Motor neuron (in vitro differentiated cells): Measurements from ENCODE around the gene BICC1. TPM values are rescaled to one million over a fixed set of nuclear protein-coding genes. Genes with fewer than 3 reads are reported as not detected.

Experiments used
- ATAC-seq, 8 experiments: fragments of 200-7000 bp; cut with Tn5 transposase; replicated peaks in 6 of 8; 2 replicates each; pipeline ENCODE4 v1.8.0; 2021; ENCODE audit warnings: mild to moderate bottlenecking in 8 of 8, moderate library complexity in 8 of 8
- H3K27ac ChIP-seq, 2 donors: fragments of 250-450 bp; sonication (Bioruptor Pico); 2 replicates each; pipeline ENCODE4 v1.9.0; 2021; ENCODE audit warnings: antibody characterized with exemption in 2 of 2, mild to moderate bottlenecking in 2 of 2, moderate library complexity in 1 of 2
- H3K4me1 ChIP-seq, 2 donors: fragments of 250-450 bp; sonication (Bioruptor Pico); replicated peaks in 1 of 2; 2 replicates each; pipeline ENCODE4 v1.6.1; 2021; ENCODE audit warnings: antibody characterized with exemption in 2 of 2, mild to moderate bottlenecking in 2 of 2, moderate library complexity in 1 of 2
- H3K4me3 ChIP-seq, 5 donors: fragments of 250-450 bp; sonication (Bioruptor Pico); 2 replicates each; pipeline ENCODE4 v1.9.0; 2021; ENCODE audit warnings: antibody characterized with exemption in 5 of 5, mild to moderate bottlenecking in 5 of 5, moderate library complexity in 4 of 5
- WGBS, 10 experiments: fragments of 450-650 bp; shearing (Covaris generic); methylation state at CpG; one replicate each; pipeline ENCODE4 v1.0.0; 2022; 5-methylcytosine and 5-hydroxymethylcytosine counted together
- in situ Hi-C, 9 experiments: fragments of 400-800 bp; cut with MboI; loops; one replicate each; pipeline ENCODE4 v1.15.0; 2021; ENCODE audit warnings: low sequenced_read_pairs in 9 of 9, low pct_unique_long_range_greater_than_20kb in 2 of 9; ENCODE audit not compliant: unreplicated experiment in 9 of 9
- total RNA-seq, 8 experiments: library from RNA; unstranded; fragments of 300-600 nt; gene quantifications; 2 replicates each; pipeline versions ENCODE4 v1.2.3 to v1.2.4, GENCODE V29; 2022

The BICC1 gene
- total RNA-seq, 8 experiments from 2014 or later = 0.15 to 28.2 (median 3.2) TPM

DNA sequence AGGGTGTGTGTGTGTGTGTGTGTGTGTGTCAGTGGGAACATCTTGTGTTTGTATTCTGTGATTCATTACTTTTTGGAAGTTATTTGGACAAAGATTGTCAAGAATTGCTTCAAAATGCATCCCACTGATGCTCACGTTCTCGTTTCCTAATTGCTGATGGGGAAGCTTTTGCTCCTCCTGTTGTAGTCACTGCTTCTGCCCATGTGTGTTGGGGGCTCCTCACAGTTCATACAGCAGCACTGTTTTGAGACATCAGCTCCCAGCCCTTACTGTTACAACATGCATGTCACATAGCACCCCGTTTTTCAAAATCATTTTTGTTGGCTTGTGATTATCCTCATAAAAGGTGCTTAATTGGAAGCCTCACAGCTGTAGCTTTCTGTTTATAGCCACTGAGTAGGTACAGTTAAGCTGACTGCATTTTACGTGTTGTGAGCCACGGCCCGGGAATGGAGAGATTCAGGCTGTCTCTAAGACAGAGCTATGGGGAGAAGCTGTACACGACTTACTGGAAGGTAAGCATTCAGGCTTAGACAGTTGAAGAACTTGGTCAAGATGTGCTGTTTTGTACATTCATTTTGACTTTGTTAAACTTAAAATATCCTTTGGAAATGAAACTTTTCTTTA is 87.4 kb downstream of the BICC1 start:
- in situ Hi-C loops = loop anchor here in 1 of 9 experiments (25.0 kb wide), 1 partner anchor 87 kb away; no protein-coding TSS in a partner anchor

DNA sequence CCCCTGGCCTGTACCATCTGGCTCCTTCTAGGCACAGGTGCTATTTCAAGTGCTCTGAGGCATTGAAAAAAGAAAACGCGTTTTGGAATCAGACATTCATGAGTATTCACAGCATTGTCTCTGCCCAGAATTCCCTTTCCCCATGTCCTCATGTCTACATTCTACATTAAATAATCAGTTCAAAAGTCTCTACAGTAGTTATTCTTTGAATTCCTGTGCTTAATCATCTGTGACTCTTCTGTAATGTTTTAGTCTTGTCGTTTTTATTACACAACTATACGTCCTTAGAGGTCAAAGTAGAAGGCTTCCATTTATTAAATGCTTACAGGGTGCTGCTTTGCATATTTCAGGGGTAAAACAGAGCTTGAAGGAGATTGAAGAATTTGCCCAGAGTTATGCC is 95.7 kb downstream of the BICC1 start:
- in situ Hi-C loops = no loop called here
- no peak for ATAC-seq
- Histone ChIP-seq H3K27ac (no peak overlapping the region), H3K4me1 (no peaks in the 10 kb centered on the region), H3K4me3 (no peak overlapping the region)
- 8 to 100% (median 76%) methylated on average over 1 to 4 of the region's 4 CpGs; no CpG with 5 or more reads in 1 of the 10 experiments for WGBS, 10 experiments

More for the DNA sequence above, 87.4 kb downstream of the BICC1 start:
- H3K4me1 ChIP-seq = no peaks in the 10 kb centered on the region
- 48 to 100% (median 84%) methylated on average over 1 to 7 of the region's 7 CpGs; no CpG with 5 or more reads in 1 of the 10 experiments for WGBS, 10 experiments
- ATAC-seq = no peak
- H3K4me3 ChIP-seq = no peak overlapping the region
- H3K27ac ChIP-seq = no peak overlapping the region

DNA sequence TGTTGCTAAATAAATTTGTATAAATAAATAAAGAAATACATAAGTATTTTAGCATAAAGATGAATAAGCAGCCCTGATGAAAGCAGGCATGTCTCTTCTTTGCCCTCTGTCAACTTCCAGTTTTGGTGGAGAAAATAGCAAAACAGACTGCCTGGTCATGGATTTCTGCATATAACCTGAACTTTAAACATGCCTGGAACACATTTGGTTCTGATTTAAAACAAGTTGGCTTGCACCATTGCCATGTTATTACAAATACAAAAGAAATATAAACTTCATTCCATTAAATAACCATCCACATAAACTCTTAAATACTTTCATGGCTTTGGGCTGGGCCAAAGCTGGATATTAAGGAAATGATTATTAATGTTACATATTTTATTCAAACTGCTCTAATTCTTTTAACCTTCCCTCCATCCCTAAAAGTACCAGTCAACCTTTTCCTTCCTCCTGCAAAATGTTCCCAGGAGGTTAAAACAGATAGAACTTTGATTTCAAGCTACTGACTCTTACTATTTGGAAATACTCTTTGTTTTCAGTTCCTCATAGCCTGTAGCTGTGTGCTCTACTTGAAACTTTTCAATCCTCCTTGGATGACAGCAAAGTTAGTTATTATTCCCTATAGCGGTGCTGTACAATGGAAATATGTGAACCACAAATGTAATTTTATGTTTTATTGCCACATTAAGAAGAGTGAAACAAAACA is 96.3 kb downstream of the BICC1 start:
- ATAC-seq = no peak
- 36 to 100% (median 88%) methylated on average over 1 of the region's 1 CpG; no CpG with 5 or more reads in 1 of the 10 experiments for WGBS, 10 experiments
- in situ Hi-C loops = no loop called here
- no peak overlapping the region for H3K27ac ChIP-seq
- no peaks in the 10 kb centered on the region for H3K4me1 ChIP-seq
- no peak overlapping the region for H3K4me3 ChIP-seq

DNA sequence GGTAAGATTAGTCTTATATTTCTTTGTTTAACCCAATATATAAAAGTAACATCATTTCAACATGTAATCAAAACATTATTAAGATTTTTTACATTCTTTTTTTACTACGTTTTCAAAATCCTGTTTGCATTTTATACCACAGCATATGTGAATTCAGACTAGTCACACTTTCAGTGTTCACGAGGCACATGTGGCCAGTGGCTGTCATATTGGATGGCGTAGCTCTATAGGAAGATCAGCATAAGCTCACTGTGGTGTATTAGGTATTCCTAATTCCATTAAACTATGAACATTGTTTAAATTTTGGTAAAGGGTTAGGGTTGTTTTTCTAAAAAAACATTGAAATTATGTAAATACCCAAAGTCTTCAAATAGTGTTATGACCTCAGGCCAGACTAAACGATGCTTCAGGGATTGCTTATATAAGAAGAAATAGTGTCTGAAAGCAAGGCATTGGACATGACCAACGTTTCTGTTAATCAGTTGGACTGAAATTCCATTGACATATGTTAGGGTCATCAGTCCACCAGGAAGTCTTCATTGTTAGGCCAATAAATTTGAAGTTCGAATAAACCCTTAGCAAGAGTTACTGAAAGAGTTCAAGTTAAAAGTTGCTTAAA is 97.0 kb downstream of the BICC1 start:
- in situ Hi-C loops = no loop called here
- ATAC-seq = no peak
- no peak overlapping the region for H3K27ac ChIP-seq
- H3K4me1 ChIP-seq = no peaks in the 10 kb centered on the region
- no peak overlapping the region for H3K4me3 ChIP-seq
- WGBS, 10 experiments = 56 to 91% (median 81%) methylated on average over 2 to 6 of the region's 6 CpGs

DNA sequence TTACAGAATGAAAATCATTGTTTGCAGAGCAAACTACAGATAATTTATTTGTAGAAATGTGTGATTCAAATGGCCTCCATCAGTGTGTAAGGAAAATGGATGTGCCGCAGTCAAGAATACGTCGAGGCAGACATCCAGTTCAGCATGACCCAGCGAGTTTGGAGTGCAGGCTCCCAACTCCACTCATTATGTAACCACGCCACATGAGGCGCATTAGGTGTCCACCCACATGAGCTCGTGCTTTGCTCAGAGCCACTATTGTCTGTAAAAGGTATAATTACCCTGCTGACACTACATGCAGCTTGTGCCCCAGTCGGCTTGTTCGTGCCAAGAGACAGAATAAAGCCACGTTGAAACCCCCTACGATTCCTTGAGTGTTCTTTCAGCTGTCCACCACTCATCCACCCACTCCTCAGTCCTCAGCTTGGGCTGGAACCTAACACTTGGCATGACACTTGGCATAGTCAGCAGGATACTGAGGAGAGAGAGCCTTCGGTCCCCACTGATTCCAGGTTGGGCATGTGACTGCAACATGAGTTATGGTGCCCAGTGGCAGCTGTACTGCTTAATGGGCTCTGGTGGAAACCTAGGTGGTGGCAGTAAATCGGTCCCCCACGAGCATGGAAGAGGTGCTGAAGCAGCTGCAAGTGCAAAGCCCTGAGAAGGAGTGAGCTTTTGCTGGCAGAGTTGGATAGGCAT is 102.7 kb downstream of the BICC1 start:
- Histone ChIP-seq H3K27ac (no peak overlapping the region), H3K4me3 (no peak overlapping the region), H3K4me1 (no peaks in the 10 kb centered on the region)
- in situ Hi-C loops = no loop called here
- 82 to 100% (median 92%) methylated on average over 2 to 11 of the region's 14 CpGs; no CpG with 5 or more reads in 1 of the 10 experiments for WGBS, 10 experiments
- no peak for ATAC-seq

DNA sequence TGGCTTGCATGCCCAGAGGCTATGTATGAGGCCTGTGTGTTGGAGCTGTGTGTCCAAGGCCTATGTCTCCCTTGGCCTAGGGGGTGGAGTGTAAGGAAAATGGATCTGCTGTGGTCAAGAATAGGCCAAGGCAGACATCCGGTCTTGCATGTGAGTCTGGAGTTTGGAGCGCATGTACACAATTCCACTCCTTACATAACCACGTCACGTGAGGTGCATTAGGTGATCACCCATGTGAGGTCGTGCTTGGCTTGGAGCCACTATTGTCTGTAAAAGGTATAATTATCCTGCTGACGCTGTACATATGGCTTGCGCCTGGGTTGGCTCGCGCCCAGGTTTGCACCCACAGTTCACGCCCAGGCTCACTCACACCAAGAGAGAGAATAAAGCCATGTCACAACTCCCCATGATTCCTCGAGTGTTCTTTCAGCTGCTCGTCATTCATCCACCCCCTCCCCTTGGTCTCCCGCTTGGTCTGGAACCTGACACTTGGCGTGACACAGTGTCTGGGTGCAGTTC is 105.5 kb downstream of the BICC1 start:
- WGBS, 10 experiments = 38 to 100% (median 94%) methylated on average over 2 to 11 of the region's 14 CpGs; no CpG with 5 or more reads in 1 of the 10 experiments
- no peak for ATAC-seq
- no peak overlapping the region for H3K4me3 ChIP-seq
- peaks cover 0 to 2% of the 10 kb centered on the region in 2 donors for H3K4me1 ChIP-seq
- in situ Hi-C loops = no loop called here
- H3K27ac ChIP-seq = no peak overlapping the region

DNA sequence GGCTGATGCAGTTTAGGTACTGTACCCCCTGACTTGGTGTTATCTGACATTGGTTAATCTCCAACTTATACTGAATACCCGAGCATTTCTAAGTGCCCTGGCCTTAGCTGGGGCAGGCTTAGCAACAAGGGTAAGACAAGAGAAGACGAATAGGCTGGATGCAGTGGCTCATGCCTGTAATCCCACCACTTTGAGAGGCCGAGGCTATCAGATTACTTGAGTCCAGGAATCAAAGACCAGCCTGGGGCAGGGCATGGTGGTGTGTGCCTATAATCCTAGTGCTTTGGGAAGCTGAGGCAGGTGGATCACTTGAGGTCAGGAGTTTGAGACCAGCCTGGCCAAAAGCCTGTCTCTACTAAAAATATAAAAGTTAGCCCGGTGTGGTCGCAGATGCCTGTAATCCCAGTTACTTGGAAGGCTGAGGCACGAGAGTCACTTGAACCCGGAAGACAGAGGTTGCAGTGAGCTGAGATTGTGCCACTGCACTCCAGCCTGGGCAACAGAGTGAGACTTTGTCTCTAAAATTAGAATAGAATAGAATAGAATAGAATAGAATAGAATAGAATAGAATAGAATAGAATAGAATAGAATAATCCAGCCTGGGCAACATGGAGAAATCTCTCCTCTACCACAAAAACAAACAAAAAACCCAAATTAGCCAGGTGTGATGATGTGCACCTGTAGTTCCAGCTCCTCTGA is 108.9 kb downstream of the BICC1 start:
- Histone ChIP-seq H3K4me1 (peaks cover 0 to 2% of the 10 kb centered on the region in 2 donors), H3K27ac (no peak overlapping the region), H3K4me3 (no peak overlapping the region)
- in situ Hi-C loops = no loop called here
- no peak for ATAC-seq
- WGBS, 10 experiments = 0 to 100% (median 78%) methylated on average over 1 to 5 of the region's 7 CpGs; no CpG with 5 or more reads in 1 of the 10 experiments

DNA sequence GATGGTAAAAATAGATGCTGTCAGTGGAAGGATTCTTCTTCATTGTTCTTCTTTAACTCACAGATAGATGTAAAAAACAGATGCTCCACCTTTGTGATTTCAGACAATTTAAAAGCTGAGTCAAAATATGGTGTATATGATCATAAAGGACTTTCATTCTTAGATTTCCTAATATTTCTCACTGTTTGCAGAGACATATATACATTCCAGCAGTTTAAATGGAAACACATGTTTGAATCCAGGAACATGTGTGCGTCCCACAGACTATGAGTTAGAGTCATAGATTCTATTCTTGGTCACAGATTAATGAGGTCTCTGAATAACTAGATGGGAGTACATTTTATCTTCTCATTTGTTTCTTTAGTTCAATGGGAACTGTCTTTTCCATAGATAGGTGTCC is 109.6 kb downstream of the BICC1 start:
- in situ Hi-C loops = no loop called here
- ATAC-seq = no peak
- no peak overlapping the region for H3K4me3 ChIP-seq
- peaks cover 0 to 2% of the 10 kb centered on the region in 2 donors for H3K4me1 ChIP-seq
- H3K27ac ChIP-seq = no peak overlapping the region
- 0 to 100% (median 20%) methylated on average over 1 of the region's 1 CpG; no CpG with 5 or more reads in 5 of the 10 experiments for WGBS, 10 experiments

DNA sequence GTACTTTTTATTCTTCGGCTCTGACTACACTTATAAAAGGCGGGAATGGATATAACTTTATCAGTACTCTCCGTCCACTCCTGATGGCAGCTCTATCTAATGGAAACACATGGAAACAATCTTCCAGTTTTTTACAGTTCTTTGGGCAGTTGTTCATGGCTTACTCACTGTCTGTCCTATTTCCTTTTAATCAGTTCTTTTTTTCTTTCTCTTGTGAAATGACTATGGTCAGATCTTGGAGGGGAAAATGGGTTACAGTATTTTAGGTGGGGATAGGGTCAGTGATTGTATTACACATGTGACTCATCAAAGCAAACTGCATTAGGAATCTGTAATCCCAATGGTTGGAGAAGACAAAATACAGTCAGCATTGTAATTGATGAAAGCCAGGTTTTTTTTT is 112.4 kb downstream of the BICC1 start:
- Histone ChIP-seq H3K4me1 (peaks cover 0 to 2% of the 10 kb centered on the region in 2 donors), H3K4me3 (no peak overlapping the region), H3K27ac (no peak overlapping the region)
- in situ Hi-C loops = loop anchor here in 2 of 9 experiments (25.0 kb wide), 1 partner anchor 88 kb away; no protein-coding TSS in a partner anchor
- no peak for ATAC-seq
- WGBS, 10 experiments = 0 to 80% (median 62%) methylated on average over 1 to 3 of the region's 3 CpGs; no CpG with 5 or more reads in 1 of the 10 experiments

DNA sequence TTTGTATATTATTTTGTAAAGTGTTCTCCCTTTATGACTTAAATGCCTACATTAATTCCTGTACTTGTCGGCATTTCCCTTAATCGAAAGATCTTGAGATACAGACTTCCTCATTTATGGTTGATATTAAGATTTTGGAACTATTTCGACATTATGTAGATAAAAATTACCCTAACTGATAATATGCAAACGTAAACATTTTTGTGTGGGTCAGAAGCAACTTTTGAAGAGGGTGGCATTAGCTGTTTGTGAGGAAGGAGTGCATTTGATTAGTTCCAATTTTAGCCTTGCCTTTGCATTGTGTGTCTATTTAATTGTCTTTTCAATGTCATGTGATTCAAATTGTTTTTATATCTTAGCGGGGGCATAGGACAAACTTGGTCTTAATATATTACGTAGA is 114.7 kb downstream of the BICC1 start:
- in situ Hi-C loops = loop anchor here in 2 of 9 experiments (25.0 kb wide), 1 partner anchor 90 kb away; no protein-coding TSS in a partner anchor

DNA sequence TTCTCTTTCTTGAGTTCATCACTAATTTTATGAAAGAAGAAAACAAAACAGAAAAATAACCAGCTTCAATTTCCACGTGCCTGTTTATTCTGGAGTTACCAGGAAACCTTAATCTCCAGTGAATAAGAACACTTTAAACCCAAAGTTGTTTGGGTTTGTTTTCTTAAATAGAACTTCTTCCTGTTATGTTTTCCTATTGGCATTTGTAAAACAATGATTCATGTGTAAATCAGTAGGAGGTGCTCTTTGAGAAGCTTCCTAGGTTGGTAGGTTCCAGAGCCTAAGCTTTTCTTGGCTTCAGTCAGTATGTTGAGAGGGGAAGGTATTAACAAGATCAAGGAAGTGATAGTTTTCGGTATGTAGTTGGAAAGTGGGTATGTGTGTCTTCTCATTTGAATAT is 119.0 kb downstream of the BICC1 start:
- in situ Hi-C loops = loop anchor here in 2 of 9 experiments (25.0 kb wide), 1 partner anchor 94 kb away; no protein-coding TSS in a partner anchor
- H3K4me1 ChIP-seq = no peaks in the 10 kb centered on the region
- no peak for ATAC-seq
- WGBS, 10 experiments = 0 to 89% (median 43%) methylated on average over 1 to 2 of the region's 2 CpGs; no CpG with 5 or more reads in 1 of the 10 experiments
- no peak overlapping the region for H3K27ac ChIP-seq
- H3K4me3 ChIP-seq = no peak overlapping the region

More for the DNA sequence above, 114.7 kb downstream of the BICC1 start:
- Histone ChIP-seq H3K4me1 (no peaks in the 10 kb centered on the region), H3K4me3 (no peak overlapping the region), H3K27ac (no peak overlapping the region)
- no peak for ATAC-seq
- WGBS, 10 experiments = 77 to 100% (median 96%) methylated on average over 3 to 6 of the region's 6 CpGs

DNA sequence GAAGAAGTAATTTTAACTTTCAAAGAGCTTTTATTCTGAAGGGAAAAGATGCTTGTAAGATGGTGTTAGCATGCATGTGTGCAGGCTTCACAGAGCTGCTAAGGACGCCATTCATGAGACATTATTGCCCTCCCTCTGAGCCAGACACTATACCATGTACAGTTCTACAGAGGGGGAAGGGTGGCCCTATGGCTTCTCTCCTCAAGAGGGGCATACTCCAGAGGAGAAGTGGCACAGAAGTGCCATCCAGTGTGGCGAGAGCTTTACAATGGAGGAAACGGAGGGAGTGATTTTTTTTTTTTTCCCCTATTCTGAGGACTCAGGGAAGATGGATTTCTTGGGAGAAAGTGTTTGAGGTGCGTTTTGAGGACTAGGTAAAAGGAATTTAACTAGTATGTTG is 119.5 kb downstream of the BICC1 start:
- ATAC-seq = no peak
- H3K27ac ChIP-seq = no peak overlapping the region
- WGBS, 10 experiments = 61 to 93% (median 80%) methylated on average over 1 to 4 of the region's 4 CpGs; no CpG with 5 or more reads in 5 of the 10 experiments
- H3K4me3 ChIP-seq = no peak overlapping the region
- peaks cover under 1 to 2% of the 10 kb centered on the region in 2 donors for H3K4me1 ChIP-seq
- in situ Hi-C loops = loop anchor here in 2 of 9 experiments (25.0 kb wide), 1 partner anchor 95 kb away; no protein-coding TSS in a partner anchor
